Choroid plexus epithelial cell (primary cell): ENCODE measurements around the gene TEX51.

Experiments used
- DNase-seq: peaks from one replicate; pipeline ENCODE4 v3.0.0-alpha.2; 2010; ENCODE audit warnings: low read depth
- H3K4me3 ChIP-seq: 2 replicates; pipeline ENCODE4 v1.5.1; 2011; ENCODE audit warnings: low read depth, mild to moderate bottlenecking, control low read depth, low read length, moderate library complexity
- CTCF ChIP-seq: conservative IDR thresholded peaks from 2 replicates; pipeline ENCODE4 v1.5.1; 2011; ENCODE audit warnings: low read depth, mild to moderate bottlenecking, control low read depth, inconsistent platforms, low read length, moderate library complexity

Gene TEX51

GRCh38 chr2:126877041-126877440 lies 21.6 kb upstream of the TEX51 start:
- no peak for TF ChIP-seq CTCF
- no peak overlapping the region for H3K4me3 ChIP-seq
- no peak for DNase-seq

GRCh38 chr2:126877861-126878565 lies 20.7 kb upstream of the TEX51 start:
- TF ChIP-seq CTCF, result no peak
- no peak for DNase-seq

GRCh38 chr2:126878601-126879000 lies 20.1 kb upstream of the TEX51 start:
- no peak overlapping the region for H3K4me3 ChIP-seq
- no peak for TF ChIP-seq CTCF
- DNase-seq, result no peak

More at GRCh38 chr2:126877861-126878565, 20.7 kb upstream of the TEX51 start:
- H3K4me3 ChIP-seq, result no peak overlapping the region

- TF ChIP-seq CTCF, result no peak
- DNase-seq, result no peak
- H3K4me3 ChIP-seq, result no peak overlapping the region
These were observed 19.1 kb upstream of the TEX51 start for GRCh38 chr2:126879348-126880298.

GRCh38 chr2:126880324-126880723 lies 18.4 kb upstream of the TEX51 start:
- H3K4me3 ChIP-seq, result no peak overlapping the region
- no peak for DNase-seq
- no peak for TF ChIP-seq CTCF

GRCh38 chr2:126880817-126881216 lies 17.9 kb upstream of the TEX51 start:
- H3K4me3 ChIP-seq, result no peak overlapping the region
- TF ChIP-seq CTCF, result no peak
- DNase-seq, result no peak
